PC-3 (cell line): ENCODE results near the gene BRF1. TPM values are rescaled to one million over a fixed set of nuclear protein-coding genes. Genes with fewer than 3 reads are reported as not detected.
A peak's percentile ranks its signal among the peaks of the same experiment; 100 is the strongest.

Experiments used
- ATAC-seq: fragments of 200-7000 bp; cut with Tn5 transposase; 2 replicates; pipeline ENCODE4 v1.9.1; 2020; ENCODE audit warnings: mild to moderate bottlenecking, moderate library complexity
- BruUV-seq: library from RNA; stranded (reverse); fragments of 400-500 nt; replicated peaks from 2 replicates; lab custom pipeline; 2021; lab: Mats Ljungman, UMichigan
- CTCF ChIA-PET: fragments of 300-600 bp; sonication (Branson Sonifier 250); formaldehyde crosslinking; loops from one replicate; lab custom pipeline; 2022; ENCODE audit warnings: antibody characterized with exemption; lab: Charles Lee
- POLR2A ChIA-PET: fragments of 300-600 bp; sonication (Branson Sonifier 250); formaldehyde crosslinking; loops from one replicate; lab custom pipeline; 2022; ENCODE audit warnings: antibody characterized with exemption; ENCODE audit not compliant: unreplicated experiment; lab: Charles Lee
- DNase-seq: peaks from one replicate; pipeline ENCODE4 v3.0.0-alpha.2; 2015
- H2AFZ ChIP-seq: fragments of 300-600 bp; sonication (generic); 2 replicates; pipeline ENCODE4 v1.6.0; 2016; ENCODE audit warnings: antibody characterized with exemption, low read length
- H3F3A ChIP-seq: fragments of 300-600 bp; sonication (generic); one replicate; pipeline ENCODE4 v1.6.0; 2017; ENCODE audit warnings: antibody characterized with exemption, low read length, control low read depth, mild to moderate bottlenecking; ENCODE audit not compliant: unreplicated experiment
- H3K27ac ChIP-seq: fragments of 300-600 bp; sonication (generic); 2 replicates; pipeline ENCODE4 v1.5.1; 2016; ENCODE audit warnings: mild to moderate bottlenecking, low read length
- H3K27me3 ChIP-seq: fragments of 300-600 bp; sonication (generic); 2 replicates; pipeline ENCODE4 v1.6.1; 2016; ENCODE audit warnings: low read length, mixed read lengths
- H3K36me3 ChIP-seq: fragments of 300-600 bp; sonication (generic); 2 replicates; pipeline ENCODE4 v1.6.1; 2016; ENCODE audit warnings: low read depth, mixed run types, low read length, mixed read lengths
- H3K4me1 ChIP-seq: fragments of 300-600 bp; sonication (generic); 2 replicates; pipeline ENCODE4 v1.5.1; 2016; ENCODE audit warnings: low read length; ENCODE audit not compliant: insufficient read depth
- H3K4me2 ChIP-seq: fragments of 300-600 bp; sonication (generic); 2 replicates; pipeline ENCODE4 v1.6.0; 2016; ENCODE audit warnings: low read length
- H3K4me3 ChIP-seq: fragments of 300-600 bp; sonication (generic); 2 replicates; pipeline ENCODE4 v1.5.1; 2016; ENCODE audit warnings: mild to moderate bottlenecking, low read length, mixed read lengths
- H3K79me2 ChIP-seq: fragments of 300-600 bp; sonication (generic); 2 replicates; pipeline ENCODE4 v1.6.1; 2017; ENCODE audit warnings: low read length, mixed read lengths
- H3K9ac ChIP-seq: fragments of 300-600 bp; sonication (generic); 2 replicates; pipeline ENCODE4 v1.6.0; 2016; ENCODE audit warnings: mild to moderate bottlenecking, low read length
- H3K9me2 ChIP-seq: fragments of 300-600 bp; sonication (generic); replicated peaks from 2 replicates; pipeline ENCODE4 v1.6.1; 2016; ENCODE audit warnings: mixed run types, low read length, mixed read lengths
- H3K9me3 ChIP-seq: fragments of 300-600 bp; sonication (generic); 2 replicates; pipeline ENCODE4 v1.6.1; 2016; ENCODE audit warnings: low read length, mixed read lengths
- H4K20me1 ChIP-seq: fragments of 300-600 bp; sonication (generic); 2 replicates; pipeline ENCODE4 v1.6.1; 2016; ENCODE audit warnings: low read length, mixed read lengths
- EZH2 ChIP-seq: fragments of 300-600 bp; sonication (generic); IDR thresholded peaks from one replicate; pipeline ENCODE4 v1.6.1; 2017; ENCODE audit warnings: antibody characterized with exemption, mild to moderate bottlenecking, low read length; ENCODE audit not compliant: unreplicated experiment
- EZH2phosphoT487 ChIP-seq: fragments of 300-600 bp; sonication (generic); IDR thresholded peaks from 2 replicates; pipeline ENCODE4 v1.6.1; 2018; ENCODE audit warnings: mild to moderate bottlenecking, antibody characterized with exemption, low read length, borderline replicate concordance
- intact Hi-C: fragments of 100-400 bp; cut with micrococcal nuclease; formaldehyde crosslinking; loops from 2 replicates; pipeline ENCODE4 v1.9.0; 2023
- total RNA-seq: library from RNA; depleted of rRNA; stranded (reverse); fragments of >200 nt; gene quantifications from 2 replicates; pipeline ENCODE4 v1.2.3, GENCODE V29; 2014
- TF ChIP-seq, protein P1 (sequence below): fragments of 300-600 bp; sonication (generic); conservative IDR thresholded peaks from 2 replicates; pipeline ENCODE4 v1.5.1; 2017; ENCODE audit warnings: antibody characterized with exemption, low read depth, mild to moderate bottlenecking, low read length

BRF1 gene
- total RNA-seq, 1 experiment from 2014 or later: 55.8 TPM

DNA sequence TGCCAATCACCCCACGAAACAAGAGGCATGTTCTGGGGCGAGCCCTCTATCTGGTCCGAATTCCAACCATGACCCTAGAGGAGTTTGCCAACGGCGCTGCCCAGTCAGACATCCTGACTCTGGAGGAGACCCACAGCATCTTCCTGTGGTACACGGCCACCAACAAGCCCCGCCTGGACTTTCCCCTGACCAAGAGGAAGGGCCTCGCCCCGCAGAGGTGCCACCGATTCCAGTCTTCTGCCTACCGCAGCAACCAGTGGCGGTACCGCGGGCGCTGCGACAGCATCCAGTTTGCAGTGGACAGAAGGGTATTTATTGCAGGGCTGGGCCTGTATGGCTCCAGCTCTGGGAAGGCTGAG, 50.8 kb downstream of the BRF1 start:
- H3K4me2 ChIP-seq: peak overlapping the region; percentile 99; the same call in 1 of the 2 replicates
- H3K27ac ChIP-seq: no peak overlapping the region
- no peaks in the 10 kb centered on the region for H3K9me2 ChIP-seq
- ChIA-PET POLR2A (no interaction called here), CTCF (no interaction called here)
- H3K9me3 ChIP-seq: no peaks in the 10 kb centered on the region
- no peak overlapping the region for H3K9ac ChIP-seq
- H3K4me1 ChIP-seq: peaks cover 22% of the 10 kb centered on the region
- no peaks in the 10 kb centered on the region for H3F3A ChIP-seq
- H3K27me3 ChIP-seq: no peaks in the 10 kb centered on the region
- no peak overlapping the region for H2AFZ ChIP-seq
- H3K36me3 ChIP-seq: peaks cover 6% of the 10 kb centered on the region; the same call in 1 of the 2 replicates
- no peaks in the 10 kb centered on the region for H4K20me1 ChIP-seq
- intact Hi-C loops: no loop called here
- DNase-seq: no peak
- H3K4me3 ChIP-seq: peak overlapping the region; percentile 92; the same call in 1 of the 2 replicates
- BruUV-seq: TSS peak; percentile 49
- TF ChIP-seq EZH2phosphoT487: no peak
- no peak for TF ChIP-seq EZH2
- TF ChIP-seq, protein P1, sequence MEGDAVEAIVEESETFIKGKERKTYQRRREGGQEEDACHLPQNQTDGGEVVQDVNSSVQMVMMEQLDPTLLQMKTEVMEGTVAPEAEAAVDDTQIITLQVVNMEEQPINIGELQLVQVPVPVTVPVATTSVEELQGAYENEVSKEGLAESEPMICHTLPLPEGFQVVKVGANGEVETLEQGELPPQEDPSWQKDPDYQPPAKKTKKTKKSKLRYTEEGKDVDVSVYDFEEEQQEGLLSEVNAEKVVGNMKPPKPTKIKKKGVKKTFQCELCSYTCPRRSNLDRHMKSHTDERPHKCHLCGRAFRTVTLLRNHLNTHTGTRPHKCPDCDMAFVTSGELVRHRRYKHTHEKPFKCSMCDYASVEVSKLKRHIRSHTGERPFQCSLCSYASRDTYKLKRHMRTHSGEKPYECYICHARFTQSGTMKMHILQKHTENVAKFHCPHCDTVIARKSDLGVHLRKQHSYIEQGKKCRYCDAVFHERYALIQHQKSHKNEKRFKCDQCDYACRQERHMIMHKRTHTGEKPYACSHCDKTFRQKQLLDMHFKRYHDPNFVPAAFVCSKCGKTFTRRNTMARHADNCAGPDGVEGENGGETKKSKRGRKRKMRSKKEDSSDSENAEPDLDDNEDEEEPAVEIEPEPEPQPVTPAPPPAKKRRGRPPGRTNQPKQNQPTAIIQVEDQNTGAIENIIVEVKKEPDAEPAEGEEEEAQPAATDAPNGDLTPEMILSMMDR: no peak
- no peak for ATAC-seq
- peaks cover 48% of the 10 kb centered on the region for H3K79me2 ChIP-seq

DNA sequence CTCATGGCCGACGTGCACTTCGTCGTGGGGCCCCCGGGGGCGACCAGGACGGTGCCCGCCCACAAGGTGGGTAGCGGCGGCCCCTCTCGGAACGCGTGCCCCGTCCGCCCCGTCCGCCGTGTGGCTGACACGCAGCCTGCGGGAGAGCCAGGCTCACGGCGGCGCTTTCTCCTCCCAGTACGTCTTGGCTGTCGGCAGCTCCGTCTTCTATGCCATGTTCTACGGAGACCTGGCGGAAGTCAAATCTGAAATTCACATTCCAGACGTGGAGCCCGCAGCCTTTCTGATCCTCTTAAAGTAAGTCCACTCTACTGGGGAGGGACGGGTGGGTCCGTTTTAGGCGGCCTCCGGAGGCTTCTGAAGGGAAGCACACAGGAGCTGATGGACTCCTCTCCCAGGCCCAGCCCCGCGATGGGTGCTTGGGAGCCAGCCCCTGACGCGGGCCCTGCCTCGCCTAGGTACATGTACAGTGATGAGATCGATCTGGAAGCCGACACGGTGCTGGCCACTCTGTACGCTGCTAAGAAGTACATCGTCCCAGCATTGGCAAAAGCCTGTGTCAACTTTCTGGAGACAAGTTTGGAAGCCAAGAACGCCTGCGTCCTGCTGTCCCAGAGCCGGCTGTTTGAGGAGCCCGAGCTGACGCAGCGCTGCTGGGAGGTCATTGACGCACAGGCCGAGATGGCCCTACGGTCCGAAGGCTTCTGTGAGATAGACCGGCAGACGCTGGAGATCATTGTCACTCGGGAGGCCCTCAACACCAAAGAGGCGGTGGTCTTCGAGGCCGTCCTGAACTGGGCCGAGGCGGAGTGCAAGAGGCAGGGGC, 51.4 kb downstream of the BRF1 start:
- Histone ChIP-seq H3K36me3 (peaks cover 6% of the 10 kb centered on the region; the same call in 1 of the 2 replicates), H3K27me3 (no peaks in the 10 kb centered on the region), H3K27ac (peak overlapping the region; percentile 37; the same call in 1 of the 2 replicates), H3F3A (no peaks in the 10 kb centered on the region), H3K9me3 (no peaks in the 10 kb centered on the region), H3K79me2 (peaks cover 51% of the 10 kb centered on the region), H2AFZ (0 out of 2 replicates have a peak overlapping the region, but pooled peaks have one; percentile 38), H3K4me1 (peaks cover 22% of the 10 kb centered on the region), H3K9ac (peak overlapping the region; percentile 76), H3K4me2 (peak overlapping the region; percentile 99), H4K20me1 (no peaks in the 10 kb centered on the region), H3K9me2 (no peaks in the 10 kb centered on the region), H3K4me3 (peak overlapping the region; percentile 92)
- DNase-seq (peak; percentile 35), ATAC-seq (peak; percentile 23)
- BruUV-seq: no TSS peak
- TF ChIP-seq, protein P1: no peak
- no peak for TF ChIP-seq EZH2phosphoT487
- no peak for TF ChIP-seq EZH2
- intact Hi-C loops: no loop called here
- CTCF ChIA-PET: interaction anchor here (1.3 kb wide), 1 partner anchor 163 kb away, joined by 3 read pairs; no protein-coding TSS in a partner anchor
- POLR2A ChIA-PET: no interaction called here
